HCT116 (cell line): ENCODE results near the gene ASIC1. TPM values are rescaled to one million over a fixed set of nuclear protein-coding genes. Genes with fewer than 3 reads are reported as not detected.
"Not testable (repeated sequence)": the region's sequence is repeated elsewhere in the genome, so short reads cannot be mapped to it uniquely, and the experiment has no call there.

ENCODE experiments used
- ATAC-seq: fragments of 200-7000 bp; cut with Tn5 transposase; 2 replicates; pipeline ENCODE4 v1.9.1; 2020; ENCODE audit warnings: mild to moderate bottlenecking, moderate library complexity
- BruUV-seq: library from RNA; stranded (reverse); fragments of 400-500 nt; replicated peaks from 2 replicates; lab custom pipeline; 2021; lab: Mats Ljungman, UMichigan
- CTCF ChIA-PET: fragments of 300-600 bp; sonication (Branson Sonifier 250); formaldehyde crosslinking; loops from one replicate; lab custom pipeline; 2021; ENCODE audit warnings: antibody characterized with exemption; lab: Charles Lee
- POLR2A ChIA-PET: fragments of 300-600, 350-600 bp; sonication (Branson Sonifier 250); formaldehyde crosslinking; loops from one replicate; lab custom pipeline; 2021; ENCODE audit warnings: antibody characterized with exemption; lab: Charles Lee
- RAD21 ChIA-PET, 2 experiments: fragments of 300-600 bp; sonication (Branson Sonifier 250); formaldehyde crosslinking; loops; one replicate each; lab custom pipeline; 2023; ENCODE audit warnings: low total read pairs in 2 of 2; ENCODE audit not compliant: uncharacterized antibody in 2 of 2, unreplicated experiment in 2 of 2, low non-redundant PET in 1 of 2; lab: Charles Lee
- DNase-seq: peaks from one replicate; pipeline ENCODE4 v3.0.0-alpha.2; 2010; ENCODE audit warnings: low read depth, low spot score
- H2AFZ ChIP-seq: fragments of 200-600 bp; shearing (Covaris generic), sonication (generic); 2 replicates; pipeline ENCODE4 v1.6.1; 2017; ENCODE audit warnings: low read depth, mixed run types, mixed read lengths, antibody characterized with exemption, low read length; ENCODE audit not compliant: poor library complexity, severe bottlenecking
- H3K27ac ChIP-seq: 2 replicates; pipeline ENCODE4 v1.5.1; 2012; ENCODE audit warnings: low read depth, low read length
- H3K27me3 ChIP-seq: fragments of 200-600 bp; sonication (generic); 2 replicates; pipeline ENCODE4 v1.6.1; 2016; ENCODE audit warnings: mixed run types, low read length, mixed read lengths; ENCODE audit not compliant: insufficient read depth
- H3K36me3 ChIP-seq, 2 experiments: fragments of 200-500 bp in 1 of 2; fragments of 200-600 bp in 1 of 2; sonication (Bioruptor generic) in 1 of 2; sonication (generic) in 1 of 2; 2 replicates each; pipeline versions ENCODE4 v1.5.1 to v1.6.1; 2014 to 2016; ENCODE audit warnings: low read length in 2 of 2, inconsistent platforms in 1 of 2, mixed read lengths in 1 of 2, mixed run types in 1 of 2; ENCODE audit not compliant: insufficient read depth in 2 of 2, control insufficient read depth in 1 of 2
- H3K4me1 ChIP-seq, 2 experiments: fragments of 200-600 bp in 1 of 2; sonication (generic) in 1 of 2; 2 replicates each; pipeline versions ENCODE4 v1.5.1 to v1.6.1; 2012 to 2017; ENCODE audit warnings: low read length in 2 of 2, inconsistent platforms in 1 of 2, mild to moderate bottlenecking in 1 of 2, mixed read lengths in 1 of 2, mixed run types in 1 of 2, moderate library complexity in 1 of 2; ENCODE audit not compliant: insufficient read depth in 2 of 2, control insufficient read depth in 1 of 2
- H3K4me2 ChIP-seq: fragments of 200-600 bp; sonication (generic); 2 replicates; pipeline ENCODE4 v1.6.1; 2017; ENCODE audit warnings: mixed run types, low read length, mixed read lengths
- H3K4me3 ChIP-seq, 2 experiments: fragments of 200-600 bp in 1 of 2; sonication (generic) in 1 of 2; replicated peaks in 1 of 2; 2 replicates each; pipeline ENCODE4 v1.5.1; 2011 to 2016; ENCODE audit warnings: low read length in 2 of 2, control low read depth in 1 of 2, low read depth in 1 of 2, mild to moderate bottlenecking in 1 of 2, mixed read lengths in 1 of 2, mixed run types in 1 of 2
- H3K79me2 ChIP-seq: fragments of 200-600 bp; sonication (generic); 2 replicates; pipeline ENCODE4 v1.6.1; 2017; ENCODE audit warnings: mild to moderate bottlenecking, mixed run types, low read length, moderate library complexity, mixed read lengths; ENCODE audit not compliant: insufficient read depth
- H3K9ac ChIP-seq: fragments of 200-600 bp; sonication (generic); 2 replicates; pipeline ENCODE4 v1.6.1; 2016; ENCODE audit warnings: low read length, mixed read lengths
- H3K9me2 ChIP-seq: fragments of 200-600 bp; sonication (generic), shearing (Covaris generic); 2 replicates; pipeline ENCODE4 v1.6.1; 2017; ENCODE audit warnings: mixed run types, mild to moderate bottlenecking, moderate library complexity; ENCODE audit not compliant: insufficient read depth
- H3K9me3 ChIP-seq, 2 experiments: fragments of 200-500 bp in 1 of 2; fragments of 200-600 bp in 1 of 2; sonication (Bioruptor generic) in 1 of 2; sonication (generic) in 1 of 2; 2 replicates each; pipeline ENCODE4 v1.6.1; 2014 to 2017; ENCODE audit warnings: low read length in 2 of 2, mixed read lengths in 2 of 2, inconsistent platforms in 1 of 2, low read depth in 1 of 2, mild to moderate bottlenecking in 1 of 2, mixed run types in 1 of 2, moderate library complexity in 1 of 2; ENCODE audit not compliant: control insufficient read depth in 1 of 2, insufficient read depth in 1 of 2
- H4K20me1 ChIP-seq: fragments of 200-600 bp; sonication (generic), shearing (Covaris generic); 2 replicates; pipeline ENCODE4 v1.6.1; 2017; ENCODE audit warnings: mixed run types, mild to moderate bottlenecking, moderate library complexity; ENCODE audit not compliant: insufficient read depth
- CEBPB ChIP-seq: IDR thresholded peaks from 2 replicates; pipeline ENCODE4 v1.6.1; 2012; ENCODE audit warnings: low read depth
- EGR1 ChIP-seq: IDR thresholded peaks from 2 replicates; pipeline ENCODE4 v1.6.1; 2012; ENCODE audit warnings: low read depth
- ELF1 ChIP-seq: IDR thresholded peaks from 2 replicates; pipeline ENCODE4 v1.6.1; 2012; ENCODE audit warnings: low read depth, borderline replicate concordance
- EZH2 ChIP-seq: fragments of 200-600 bp; sonication (generic); IDR thresholded peaks from 2 replicates; pipeline ENCODE4 v1.6.1; 2017; ENCODE audit warnings: antibody characterized with exemption, mixed run types
- EZH2phosphoT487 ChIP-seq: fragments of 200-600 bp; IDR thresholded peaks from 2 replicates; pipeline ENCODE4 v1.6.1; 2018; ENCODE audit warnings: antibody characterized with exemption, borderline replicate concordance
- FOSL1 ChIP-seq: IDR thresholded peaks from 2 replicates; pipeline ENCODE4 v1.6.1; 2012; ENCODE audit warnings: low read depth
- JUND ChIP-seq: IDR thresholded peaks from 2 replicates; pipeline ENCODE4 v1.6.1; 2012
- MAX ChIP-seq: IDR thresholded peaks from 2 replicates; pipeline ENCODE4 v1.6.1; 2012
- POLR2AphosphoS5 ChIP-seq: IDR thresholded peaks from 2 replicates; pipeline ENCODE4 v1.6.1; 2011; ENCODE audit warnings: mild to moderate bottlenecking, low read depth, low read length, moderate library complexity
- RAD21 ChIP-seq: IDR thresholded peaks from 2 replicates; pipeline ENCODE4 v1.6.1; 2012; ENCODE audit warnings: low read depth, mild to moderate bottlenecking
- SP1 ChIP-seq: IDR thresholded peaks from 2 replicates; pipeline ENCODE4 v1.6.1; 2012; ENCODE audit warnings: low read depth
- SRF ChIP-seq: IDR thresholded peaks from 2 replicates; pipeline ENCODE4 v1.6.1; 2012; ENCODE audit warnings: low read depth
- TCF7L2 ChIP-seq: IDR thresholded peaks from 2 replicates; pipeline ENCODE4 v1.7.0; 2011; ENCODE audit warnings: borderline replicate concordance, inconsistent platforms; ENCODE audit not compliant: insufficient read depth, insufficient read length; ENCODE audit errors: extremely low read depth
- YY1 ChIP-seq: IDR thresholded peaks from 2 replicates; pipeline ENCODE4 v1.6.1; 2011; ENCODE audit warnings: low read length, low read depth, moderate library complexity, mild to moderate bottlenecking; ENCODE audit not compliant: insufficient replicate concordance; ENCODE audit errors: extremely low read depth
- ZBTB33 ChIP-seq: IDR thresholded peaks from 2 replicates; pipeline ENCODE4 v1.6.1; 2011; ENCODE audit warnings: mild to moderate bottlenecking, low read length, moderate library complexity; ENCODE audit not compliant: insufficient replicate concordance; ENCODE audit errors: extremely low read depth
- ZFX ChIP-seq: fragments of 450-650 bp; IDR thresholded peaks from 2 replicates; pipeline ENCODE4 v1.6.1; 2017
- ZNF274 ChIP-seq: fragments of 200-500 bp; sonication (Bioruptor generic); IDR thresholded peaks from 2 replicates; pipeline ENCODE4 v1.6.1; 2014; ENCODE audit warnings: mild to moderate bottlenecking, low read depth, low read length, inconsistent platforms
- intact Hi-C: fragments of 100-400 bp; cut with micrococcal nuclease; formaldehyde crosslinking; loops from 2 replicates; pipeline ENCODE4 v1.10.0; 2022
- total RNA-seq: library from RNA; stranded (reverse); gene quantifications from one replicate; pipeline ENCODE4 v1.2.1, GENCODE V29; 2021; ENCODE audit not compliant: unreplicated experiment

Gene ASIC1
- total RNA-seq, 1 experiment from 2014 or later, result 28.9 TPM

- ChIA-PET POLR2A (interaction anchor here (2.2 kb wide), 1 partner anchor 28 kb away, joined by 20 read pairs; the partner anchor contains the start of gene COX14), CTCF (no interaction called here), RAD21 (no interaction called here)
- Histone ChIP-seq H3K9me2 (no peaks in the 10 kb centered on the region), H3K27me3 (no peaks in the 10 kb centered on the region), H3K79me2 (peaks cover 12% of the 10 kb centered on the region), H2AFZ (no peak overlapping the region), H3K4me1 (peaks cover 5 to 21% of the 10 kb centered on the region in 2 experiments), H3K27ac (no peak overlapping the region), H3K9me3 (no peaks in the 10 kb centered on the region), H4K20me1 (peaks cover 2% of the 10 kb centered on the region; the same call in 1 of the 2 replicates), H3K4me2 (peak overlapping the region; percentile 85; the same call in 1 of the 2 replicates)
- BruUV-seq, result TSS peak; percentile 51
- intact Hi-C loops, result loop anchor here (10.0 kb wide), 1 partner anchor 322 kb away; the partner anchor contains the start of gene LARP4
- DNase-seq, result no peak
- no peak for TF ChIP-seq ZNF274
- no peak for TF ChIP-seq RAD21
- TF ChIP-seq JUND, result no peak
- no peak for TF ChIP-seq EZH2phosphoT487
- TF ChIP-seq CEBPB, result no peak
- TF ChIP-seq TCF7L2, result no peak
- no peak for TF ChIP-seq EZH2
- no peak for TF ChIP-seq SP1
- no peak for TF ChIP-seq FOSL1
- no peak for TF ChIP-seq ZBTB33
- TF ChIP-seq MAX, result no peak
- TF ChIP-seq EGR1, result no peak
- TF ChIP-seq SRF, result no peak
- TF ChIP-seq ELF1, result no peak
- TF ChIP-seq POLR2AphosphoS5, result no peak
- no peak for TF ChIP-seq YY1
- no peak for TF ChIP-seq ZFX
- TF ChIP-seq, all 23 proteins: peak for 0
- no peak overlapping the region for H3K9ac ChIP-seq
- H3K4me3 ChIP-seq, result no peak overlapping the region
- peaks cover 12 to 20% of the 10 kb centered on the region in 2 experiments for H3K36me3 ChIP-seq
- no peak for ATAC-seq
Observed at GRCh38 chr12:50083301-50083700, 25.9 kb downstream of the ASIC1 start.

GRCh38 chr12:50084409-50084774, 27.0 kb downstream of the ASIC1 start:
- intact Hi-C loops, result loop anchor here (10.0 kb wide), 1 partner anchor 320 kb away; the partner anchor contains the start of gene LARP4
- Histone ChIP-seq H3K4me3 (peak overlapping the region; percentile 70 to 77), H3K79me2 (peaks cover 12% of the 10 kb centered on the region), H3K9ac (peak overlapping the region; percentile 77), H3K27ac (peak overlapping the region; percentile 59), H3K4me2 (peak overlapping the region; percentile 85), H3K36me3 (peaks cover 18 to 30% of the 10 kb centered on the region in 2 experiments), H3K4me1 (peaks cover 5 to 21% of the 10 kb centered on the region in 2 experiments)
- H4K20me1 ChIP-seq, H2AFZ ChIP-seq, H3K9me2 ChIP-seq, H3K9me3 ChIP-seq, ATAC-seq, H3K27me3 ChIP-seq, BruUV-seq, DNase-seq: not testable (repeated sequence)
- CTCF ChIA-PET, result interaction anchor here (0.6 to 2.8 kb wide), 13 partner anchors 8 to 241 kb away, joined by 3 to 33 read pairs (median 4); partner anchors contain the start of genes BCDIN3D, CERS5, COX14 and LIMA1
- RAD21 ChIA-PET, result interaction anchor here (0.7 to 1.6 kb wide), 3 partner anchors 28 to 74 kb away, joined by 6 to 7 read pairs (median 6); partner anchors contain the start of gene COX14 (in 1 of the 2)
- POLR2A ChIA-PET, result interaction anchor here (0.7 to 2.2 kb wide), 9 partner anchors 16 to 343 kb away, joined by 3 to 20 read pairs (median 3); partner anchors contain the start of genes CERS5, COX14 and TMBIM6
